SK-N-MC (cell line): ENCODE data around the gene NHS.

Experiments used
- DNase-seq: peaks from one replicate; pipeline ENCODE4 v3.0.0-alpha.2; 2011; ENCODE audit warnings: low read depth, low spot score
- H3K27ac ChIP-seq: fragments of 200-600 bp; sonication (generic); 2 replicates; pipeline ENCODE4 v1.5.1; 2016; ENCODE audit warnings: mixed run types
- H3K36me3 ChIP-seq: fragments of 200-600 bp; sonication (generic); 2 replicates; pipeline ENCODE4 v1.6.1; 2017; ENCODE audit warnings: antibody characterized with exemption, low read length, mixed read lengths; ENCODE audit not compliant: insufficient read depth
- H3K4me3 ChIP-seq: fragments of 200-600 bp; sonication (generic); 2 replicates; pipeline ENCODE4 v1.5.1; 2016
- H3K9ac ChIP-seq: fragments of 200-600 bp; sonication (generic); 2 replicates; pipeline ENCODE4 v1.8.0; 2017; ENCODE audit warnings: mixed run types, mixed read lengths; ENCODE audit not compliant: insufficient read length
- H3K9me3 ChIP-seq: fragments of 200-600 bp; sonication (generic); 2 replicates; pipeline ENCODE4 v1.6.1; 2017; ENCODE audit warnings: low read depth, mild to moderate bottlenecking, antibody characterized with exemption, low read length, moderate library complexity, mixed read lengths
- EZH2 ChIP-seq: fragments of 200-600 bp; sonication (generic); IDR thresholded peaks from one replicate; pipeline ENCODE4 v1.6.1; 2017; ENCODE audit warnings: antibody characterized with exemption
- FOXP2 ChIP-seq: optimal IDR thresholded peaks from 2 replicates; pipeline ENCODE3; 2011; ENCODE audit warnings: mild to moderate bottlenecking, moderate library complexity; ENCODE audit not compliant: insufficient read depth; ENCODE audit errors: extremely low read length, control extremely low read depth
- POLR2AphosphoS5 ChIP-seq: IDR thresholded peaks from 2 replicates; pipeline ENCODE4 v1.6.1; 2012; ENCODE audit warnings: mild to moderate bottlenecking, low read depth, low read length, borderline replicate concordance

Gene NHS

DNA sequence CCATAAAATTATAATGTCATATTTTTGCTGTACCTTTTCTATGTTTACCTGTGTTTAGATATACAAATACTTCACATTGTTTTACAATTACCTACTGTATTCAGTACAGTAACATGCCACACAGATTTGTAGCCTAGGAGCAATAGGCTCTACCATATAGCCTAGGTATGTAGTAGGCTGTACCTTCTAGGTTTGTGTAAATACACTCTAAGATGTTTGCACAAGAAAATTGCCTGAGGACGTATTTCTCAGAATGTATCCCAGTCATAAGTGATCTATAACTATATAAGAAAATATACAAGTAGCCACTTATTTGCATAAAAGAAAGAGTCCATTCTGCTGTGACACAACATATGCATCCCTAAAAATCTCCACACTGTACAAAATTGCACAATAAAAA lies 326.0 kb downstream of the NHS start:
- no peak overlapping the region for H3K4me3 ChIP-seq
- H3K36me3 ChIP-seq, result no peaks in the 10 kb centered on the region
- H3K27ac ChIP-seq, result no peak overlapping the region
- no peak for DNase-seq
- TF ChIP-seq POLR2AphosphoS5 (no peak), EZH2 (no peak), FOXP2 (no peak)
- H3K9ac ChIP-seq, result no peak overlapping the region
- no peaks in the 10 kb centered on the region for H3K9me3 ChIP-seq

DNA sequence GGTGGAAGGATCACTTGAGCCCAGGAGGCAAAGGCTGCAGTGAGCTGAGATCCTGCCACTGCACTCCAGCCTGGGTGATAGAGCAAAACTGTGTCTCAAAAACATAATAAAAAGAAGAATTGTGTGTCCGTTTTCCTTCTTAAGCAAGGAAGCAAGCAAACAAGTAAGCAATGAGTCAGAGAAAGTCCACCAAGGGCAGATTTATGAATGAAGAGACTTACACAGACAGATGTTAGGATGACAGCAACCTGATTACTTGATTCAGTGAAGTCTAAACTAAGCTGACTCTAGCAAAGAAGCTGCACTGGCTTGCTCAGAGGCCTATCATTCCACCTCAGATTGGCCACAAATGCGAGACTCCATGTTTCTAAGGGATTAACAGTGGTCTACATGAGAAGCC lies 328.2 kb downstream of the NHS start:
- no peak for DNase-seq
- no peak overlapping the region for H3K4me3 ChIP-seq
- H3K9me3 ChIP-seq, result no peaks in the 10 kb centered on the region
- H3K27ac ChIP-seq, result no peak overlapping the region
- TF ChIP-seq EZH2 (no peak), FOXP2 (no peak), POLR2AphosphoS5 (no peak)
- no peaks in the 10 kb centered on the region for H3K36me3 ChIP-seq
- H3K9ac ChIP-seq, result no peak overlapping the region

DNA sequence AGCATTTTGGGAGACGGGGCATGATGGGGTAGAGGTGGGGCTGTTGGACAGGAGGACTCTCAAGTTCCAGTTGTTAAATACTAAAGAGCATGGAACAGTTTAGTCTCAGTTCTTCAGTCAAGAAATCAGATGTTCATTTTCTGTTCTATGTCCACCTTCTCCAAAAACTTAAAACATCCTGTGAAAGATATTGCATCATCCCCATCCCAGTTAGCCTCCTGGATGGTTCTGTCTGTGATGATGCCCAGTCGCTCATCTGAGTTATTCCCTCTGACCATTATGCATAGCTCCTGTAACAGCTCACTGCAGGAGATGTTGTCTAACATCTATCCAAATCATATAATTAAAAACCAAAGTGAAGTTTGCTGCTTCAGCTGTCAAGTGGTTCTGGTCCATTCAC lies 330.2 kb downstream of the NHS start:
- Histone ChIP-seq H3K9ac (no peak overlapping the region), H3K36me3 (no peaks in the 10 kb centered on the region), H3K9me3 (no peaks in the 10 kb centered on the region), H3K4me3 (no peak overlapping the region), H3K27ac (no peak overlapping the region)
- no peak for DNase-seq
- TF ChIP-seq POLR2AphosphoS5, result no peak
- no peak for TF ChIP-seq FOXP2
- TF ChIP-seq EZH2, result no peak

DNA sequence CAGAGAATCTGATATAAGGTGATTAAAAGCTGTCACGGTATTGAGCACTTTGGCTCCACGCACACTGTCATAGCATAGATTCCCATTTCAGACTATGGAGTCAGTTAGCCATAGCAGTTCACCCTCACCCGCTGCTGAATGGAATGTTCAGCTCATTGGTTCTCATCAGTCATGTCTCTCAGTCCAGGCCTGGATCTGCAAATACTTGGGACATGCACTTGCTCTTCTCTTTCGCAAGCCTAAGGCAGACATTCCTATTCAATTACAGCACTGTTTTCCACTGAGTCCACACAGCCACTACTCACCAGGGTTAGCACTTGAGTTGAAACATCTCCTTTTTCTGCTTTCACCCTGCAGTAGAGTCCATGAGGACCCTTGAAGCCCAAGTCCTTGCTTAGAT lies 331.7 kb downstream of the NHS start:
- no peaks in the 10 kb centered on the region for H3K36me3 ChIP-seq
- H3K27ac ChIP-seq, result no peak overlapping the region
- TF ChIP-seq FOXP2 (no peak), EZH2 (no peak), POLR2AphosphoS5 (no peak)
- no peak for DNase-seq
- H3K9me3 ChIP-seq, result no peaks in the 10 kb centered on the region
- H3K9ac ChIP-seq, result no peak overlapping the region
- H3K4me3 ChIP-seq, result no peak overlapping the region

DNA sequence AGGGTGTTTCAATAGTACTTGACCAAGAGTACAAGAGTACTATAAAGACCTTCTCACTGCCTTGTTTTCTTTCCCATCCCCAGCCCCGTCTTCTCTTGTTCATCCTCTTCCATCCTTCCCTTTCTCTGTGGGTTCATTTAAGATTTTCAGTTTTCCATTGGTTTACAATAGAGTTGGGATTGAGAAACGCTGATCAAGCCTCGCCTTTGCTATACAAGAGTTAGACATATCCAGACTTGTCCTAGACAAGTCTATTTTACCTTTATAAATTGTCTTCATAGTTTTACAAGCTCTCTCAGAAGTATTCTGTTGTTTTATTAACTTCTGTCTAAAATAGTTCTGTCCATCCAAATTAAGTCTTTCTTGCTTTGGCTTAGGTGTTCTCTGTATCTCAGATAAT lies 332.7 kb downstream of the NHS start:
- Histone ChIP-seq H3K27ac (no peak overlapping the region), H3K4me3 (no peak overlapping the region), H3K9me3 (no peaks in the 10 kb centered on the region), H3K36me3 (no peaks in the 10 kb centered on the region), H3K9ac (no peak overlapping the region)
- no peak for TF ChIP-seq POLR2AphosphoS5
- TF ChIP-seq EZH2, result no peak
- no peak for TF ChIP-seq FOXP2
- DNase-seq, result no peak

GRCh38 chrX:17710871-17711301 lies 335.9 kb downstream of the NHS start:
- Histone ChIP-seq H3K9ac (no peak overlapping the region), H3K27ac (no peak overlapping the region), H3K36me3 (no peaks in the 10 kb centered on the region), H3K9me3 (no peaks in the 10 kb centered on the region), H3K4me3 (no peak overlapping the region)
- no peak for DNase-seq
- TF ChIP-seq FOXP2 (no peak), EZH2 (no peak), POLR2AphosphoS5 (no peak)

DNA sequence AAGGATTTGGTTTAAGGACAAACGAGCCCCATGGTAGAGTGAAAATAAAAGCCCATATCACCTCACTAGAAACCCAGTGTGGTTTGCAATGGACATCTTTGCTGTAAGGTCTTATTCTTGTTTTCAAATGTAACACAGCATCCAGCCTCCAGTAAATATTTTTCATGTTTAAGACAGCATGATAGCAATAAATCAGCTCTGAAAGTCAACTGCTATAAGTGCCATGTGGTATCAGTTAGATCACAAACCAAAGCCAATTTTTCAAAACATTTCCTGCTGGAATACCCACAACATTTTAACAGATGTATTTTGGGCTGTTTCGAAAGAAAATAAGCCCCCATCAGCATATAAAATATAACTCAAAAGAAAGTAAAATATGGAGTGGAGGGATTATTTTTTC lies 338.3 kb downstream of the NHS start:
- TF ChIP-seq EZH2 (no peak), POLR2AphosphoS5 (no peak)
- no peak overlapping the region for H3K4me3 ChIP-seq

GRCh38 chrX:17718649-17719165 lies 343.7 kb downstream of the NHS start:
- H3K36me3 ChIP-seq, result no peaks in the 10 kb centered on the region
- H3K27ac ChIP-seq, result no peak overlapping the region
- DNase-seq, result no peak
- TF ChIP-seq FOXP2, result no peak
- no peak for TF ChIP-seq EZH2
- TF ChIP-seq POLR2AphosphoS5, result no peak
- H3K4me3 ChIP-seq, result no peak overlapping the region
- H3K9me3 ChIP-seq, result no peaks in the 10 kb centered on the region
- H3K9ac ChIP-seq, result no peak overlapping the region

More for the DNA sequence above, 338.3 kb downstream of the NHS start:
- Histone ChIP-seq H3K9me3 (no peaks in the 10 kb centered on the region), H3K36me3 (no peaks in the 10 kb centered on the region), H3K27ac (no peak overlapping the region), H3K9ac (no peak overlapping the region)
- no peak for DNase-seq

DNA sequence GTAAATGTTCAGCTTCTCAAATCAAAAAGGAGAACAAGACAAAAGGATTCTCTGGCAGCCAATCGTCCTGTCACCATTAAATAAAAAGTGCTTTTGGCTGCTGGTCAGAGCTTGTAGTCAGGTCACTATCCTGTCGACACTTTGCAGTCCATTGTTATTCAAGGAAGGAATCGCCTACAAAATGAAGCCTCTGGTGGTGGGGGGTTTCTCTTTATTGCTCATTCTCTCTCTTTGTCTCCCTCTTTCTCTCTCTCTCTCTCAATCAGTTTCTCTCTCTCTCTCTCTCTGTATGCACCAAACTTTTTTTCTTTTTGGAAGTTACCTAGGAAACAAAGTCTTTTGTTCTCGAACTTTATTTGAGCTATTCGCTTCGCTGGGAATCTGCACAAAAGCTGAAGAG lies 344.7 kb downstream of the NHS start:
- no peak for DNase-seq

More for the DNA sequence above, 344.7 kb downstream of the NHS start:
- Histone ChIP-seq H3K4me3 (no peak overlapping the region), H3K9ac (no peak overlapping the region), H3K9me3 (no peaks in the 10 kb centered on the region), H3K27ac (no peak overlapping the region), H3K36me3 (no peaks in the 10 kb centered on the region)
- no peak for TF ChIP-seq EZH2
- no peak for TF ChIP-seq FOXP2
- TF ChIP-seq POLR2AphosphoS5, result no peak
